HEK293T (cell line): Measurements from ENCODE around the gene GRAMD1A.
"Not testable (repeated sequence)": the region's sequence is repeated elsewhere in the genome, so short reads cannot be mapped to it uniquely, and the experiment has no call there.

ENCODE experiments used
- BHLHE40 ChIP-seq: fragments of 450-650 bp; IDR thresholded peaks from 2 replicates; pipeline ENCODE4 v1.6.1; 2016; ENCODE audit warnings: mild to moderate bottlenecking, moderate library complexity, borderline replicate concordance
- ELF4 ChIP-seq: fragments of 450-650 bp; IDR thresholded peaks from 2 replicates; pipeline ENCODE4 v1.6.1; 2017; ENCODE audit warnings: antibody characterized with exemption
- FOXK2 ChIP-seq: fragments of 450-650 bp; IDR thresholded peaks from 2 replicates; pipeline ENCODE4 v1.6.1; 2016; ENCODE audit warnings: mild to moderate bottlenecking
- HDGF ChIP-seq: fragments of 450-650 bp; IDR thresholded peaks from 2 replicates; pipeline ENCODE4 v1.6.1; 2017; ENCODE audit warnings: antibody characterized with exemption, borderline replicate concordance
- SP1 ChIP-seq: fragments of 450-650 bp; IDR thresholded peaks from 2 replicates; pipeline ENCODE4 v1.6.1; 2017
- TARDBP ChIP-seq: fragments of 450-650 bp; IDR thresholded peaks from 2 replicates; pipeline ENCODE4 v1.6.1; 2016

DNA sequence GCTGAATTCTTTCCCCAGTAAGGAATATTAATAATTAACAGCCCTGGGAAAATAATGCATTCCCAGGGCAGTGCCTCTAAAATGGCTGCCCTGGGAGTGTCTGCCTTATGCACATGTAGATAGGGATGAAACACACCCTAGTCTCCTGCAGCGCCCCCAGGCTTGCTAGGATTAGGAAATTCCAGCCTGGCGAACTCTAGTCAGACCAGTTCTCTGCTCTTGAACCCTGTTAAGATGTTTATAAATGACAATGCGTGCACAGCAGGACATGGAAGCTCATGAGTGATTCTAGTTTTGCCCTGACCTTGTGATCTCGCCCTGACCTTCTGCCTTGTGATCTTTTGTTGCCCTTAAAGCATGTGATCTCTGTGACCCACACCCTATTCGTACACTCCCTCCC is 34.6 kb upstream of the GRAMD1A start:
- TF ChIP-seq FOXK2, HDGF, BHLHE40, TARDBP, ELF4, SP1: not testable (repeated sequence)
